IMR-90 (cell line): ENCODE results near the gene MRTO4. TPM values are rescaled to one million over a fixed set of nuclear protein-coding genes. Genes with fewer than 3 reads are reported as not detected.
A peak's percentile ranks its signal among the peaks of the same experiment; 100 is the strongest.

Source experiments
- ATAC-seq: fragments of 200-7000 bp; cut with Tn5 transposase; 2 replicates; pipeline ENCODE4 v1.9.1; 2020; ENCODE audit warnings: low read depth, mild to moderate bottlenecking, moderate library complexity
- BruUV-seq: library from RNA; stranded (reverse); fragments of 400-500 nt; replicated peaks from 2 replicates; lab custom pipeline; 2021; lab: Mats Ljungman, UMichigan
- CTCF ChIA-PET: fragments of 300-600 bp; formaldehyde crosslinking; extraction: SDS; loops from one replicate; lab custom pipeline; 2021; ENCODE audit warnings: antibody characterized with exemption; lab: Yijun Ruan, JAX
- POLR2A ChIA-PET: fragments of 300-600 bp; sonication (Branson Sonifier 250); formaldehyde crosslinking; loops from one replicate; lab custom pipeline; 2022; ENCODE audit warnings: antibody characterized with exemption; ENCODE audit not compliant: unreplicated experiment; lab: Charles Lee
- DNase-seq: peaks from one replicate; pipeline ENCODE4 v3.0.0; 2013
- H2AFZ ChIP-seq: replicated peaks from 2 replicates; pipeline ENCODE3; 2013; ENCODE audit warnings: low read length, mild to moderate bottlenecking; ENCODE audit not compliant: poor library complexity
- H2AK5ac ChIP-seq: 2 replicates; pipeline ENCODE4 v1.6.1; 2013; ENCODE audit warnings: low read depth, low read length, inconsistent platforms
- H2AK9ac ChIP-seq: replicated peaks from 2 replicates; pipeline ENCODE3; 2013; ENCODE audit warnings: mild to moderate bottlenecking, low read depth, low read length, moderate library complexity; ENCODE audit not compliant: poor library complexity
- H2BK120ac ChIP-seq: 2 replicates; pipeline ENCODE4 v1.6.1; 2013; ENCODE audit warnings: low read depth, low read length, inconsistent platforms
- H2BK15ac ChIP-seq: 3 replicates; pipeline ENCODE4 v1.6.1; 2013; ENCODE audit warnings: low read depth, low read length, inconsistent platforms
- H2BK20ac ChIP-seq: 2 replicates; pipeline ENCODE4 v1.6.1; 2013; ENCODE audit warnings: low read depth, mild to moderate bottlenecking, inconsistent platforms, low read length, moderate library complexity
- H2BK5ac ChIP-seq: 2 replicates; pipeline ENCODE4 v1.6.1; 2013; ENCODE audit warnings: mild to moderate bottlenecking, low read depth, low read length, inconsistent platforms; ENCODE audit not compliant: poor library complexity, severe bottlenecking
- H3K14ac ChIP-seq: replicated peaks from 2 replicates; pipeline ENCODE4 v1.6.1; 2013; ENCODE audit warnings: low read depth, low read length, inconsistent platforms
- H3K18ac ChIP-seq: 2 replicates; pipeline ENCODE4 v1.6.1; 2013; ENCODE audit warnings: low read depth, low read length, control low read depth
- H3K23ac ChIP-seq: 2 replicates; pipeline ENCODE4 v1.6.1; 2013; ENCODE audit warnings: low read depth, low read length, inconsistent platforms
- H3K27ac ChIP-seq: 2 replicates; pipeline ENCODE4 v1.5.1; 2013; ENCODE audit warnings: mild to moderate bottlenecking, control low read depth, low read length; ENCODE audit not compliant: insufficient read depth
- H3K27me3 ChIP-seq: 2 replicates; pipeline ENCODE4 v1.6.1; 2013; ENCODE audit warnings: low read length; ENCODE audit not compliant: control insufficient read depth, insufficient read depth
- H3K36me3 ChIP-seq: 2 replicates; pipeline ENCODE4 v1.6.1; 2013; ENCODE audit warnings: low read length, mixed read lengths; ENCODE audit not compliant: control insufficient read depth, insufficient read depth
- H3K4ac ChIP-seq: 2 replicates; pipeline ENCODE4 v1.6.1; 2013; ENCODE audit warnings: low read depth, low read length, inconsistent platforms
- H3K4me1 ChIP-seq: 2 replicates; pipeline ENCODE4 v1.6.1; 2013; ENCODE audit warnings: low read length, mixed read lengths; ENCODE audit not compliant: control insufficient read depth, insufficient read depth
- H3K4me2 ChIP-seq: 2 replicates; pipeline ENCODE4 v1.6.1; 2013; ENCODE audit warnings: low read depth, mild to moderate bottlenecking, control low read depth, low read length, moderate library complexity
- H3K4me3 ChIP-seq: 2 replicates; pipeline ENCODE4 v1.5.1; 2013; ENCODE audit warnings: low read depth, mild to moderate bottlenecking, control low read depth, low read length, moderate library complexity; ENCODE audit not compliant: insufficient read depth
- H3K56ac ChIP-seq: 2 replicates; pipeline ENCODE4 v1.6.1; 2013; ENCODE audit warnings: low read length, inconsistent platforms; ENCODE audit not compliant: insufficient read depth; ENCODE audit errors: extremely low read depth
- H3K79me1 ChIP-seq, 2 experiments: 2 replicates each; pipeline ENCODE4 v1.6.1; 2013; ENCODE audit warnings: low read length in 2 of 2, inconsistent platforms in 1 of 2, low read depth in 1 of 2
- H3K9ac ChIP-seq: 2 replicates; pipeline ENCODE4 v1.6.1; 2013; ENCODE audit warnings: low read depth, low read length, control low read depth
- H3K9me1 ChIP-seq: 2 replicates; pipeline ENCODE4 v1.6.1; 2013; ENCODE audit warnings: low read length, inconsistent platforms; ENCODE audit not compliant: insufficient read depth
- H3K9me3 ChIP-seq: 2 replicates; pipeline ENCODE4 v1.6.1; 2013; ENCODE audit warnings: low read length; ENCODE audit not compliant: control insufficient read depth, insufficient read depth
- H4K20me1 ChIP-seq: 2 replicates; pipeline ENCODE4 v1.6.1; 2013; ENCODE audit warnings: low read length, inconsistent platforms; ENCODE audit not compliant: insufficient read depth
- H4K5ac ChIP-seq: 2 replicates; pipeline ENCODE4 v1.6.1; 2013; ENCODE audit warnings: mild to moderate bottlenecking, low read depth, low read length, control low read depth
- H4K8ac ChIP-seq, 2 experiments: 2 replicates each; pipeline ENCODE4 v1.6.1; 2013; ENCODE audit warnings: low read depth in 2 of 2, low read length in 2 of 2, control low read depth in 1 of 2, inconsistent platforms in 1 of 2
- H4K91ac ChIP-seq: 2 replicates; pipeline ENCODE4 v1.6.1; 2013; ENCODE audit warnings: low read depth, low read length, inconsistent platforms; ENCODE audit not compliant: insufficient read depth
- BHLHE40 ChIP-seq: fragments of 150-350 bp; IDR thresholded peaks from 2 replicates; pipeline ENCODE4 v1.6.1; 2016; ENCODE audit warnings: mild to moderate bottlenecking, low read depth, low read length
- CEBPB ChIP-seq: IDR thresholded peaks from 2 replicates; pipeline ENCODE4 v1.6.1; 2012; ENCODE audit warnings: low read depth, low read length, improper control_type of control experiment
- CHD1 ChIP-seq: IDR thresholded peaks from 2 replicates; pipeline ENCODE4 v1.6.1; 2012; ENCODE audit warnings: low read depth, low read length, improper control_type of control experiment
- FOS ChIP-seq: fragments of 150-350 bp; IDR thresholded peaks from 2 replicates; pipeline ENCODE4 v1.6.1; 2016; ENCODE audit warnings: low read depth, low read length
- MAFK ChIP-seq: IDR thresholded peaks from 2 replicates; pipeline ENCODE4 v1.6.1; 2012; ENCODE audit warnings: low read depth, low read length, improper control_type of control experiment
- MAZ ChIP-seq: IDR thresholded peaks from 2 replicates; pipeline ENCODE4 v1.6.1; 2012; ENCODE audit warnings: low read depth, mild to moderate bottlenecking, low read length, improper control_type of control experiment, moderate library complexity, borderline replicate concordance
- MXI1 ChIP-seq: IDR thresholded peaks from 2 replicates; pipeline ENCODE4 v1.6.1; 2012; ENCODE audit warnings: low read depth, mild to moderate bottlenecking, low read length, moderate library complexity, borderline replicate concordance
- POLR2A ChIP-seq: IDR thresholded peaks from 2 replicates; pipeline ENCODE4 v1.6.1; 2012; ENCODE audit warnings: mild to moderate bottlenecking, low read depth, low read length
- RCOR1 ChIP-seq: IDR thresholded peaks from 2 replicates; pipeline ENCODE4 v1.6.1; 2012; ENCODE audit warnings: mild to moderate bottlenecking, low read length, improper control_type of control experiment; ENCODE audit not compliant: insufficient replicate concordance
- WGBS, 2 experiments: methylation state at CpG; one replicate each; pipeline versions ENCODE4 v1.1.5 to v1.1.7; 2013; ENCODE audit warnings: missing lambda C conversion rate in 2 of 2; ENCODE audit not compliant: insufficient read length in 1 of 2; ENCODE audit errors: extremely low coverage in 2 of 2; 5-methylcytosine and 5-hydroxymethylcytosine counted together
- dilution Hi-C: fragments of 300-500 bp; cut with HindIII; formaldehyde crosslinking; loops from one replicate; pipeline ENCODE4 v1.14.3; 2018; ENCODE audit warnings: low sequenced_read_pairs; ENCODE audit not compliant: unreplicated experiment
- in situ Hi-C: fragments of 300-500 bp; cut with MboI; formaldehyde crosslinking; loops from 3 replicates; pipeline ENCODE4 v1.14.3; 2019; ENCODE audit warnings: low sequenced_read_pairs, inconsistent platforms, mixed read lengths
- intact Hi-C: fragments of 100-400 bp; cut with micrococcal nuclease; formaldehyde crosslinking; loops from 2 replicates; pipeline ENCODE4 v1.10.0; 2022
- polyA plus RNA-seq, 3 experiments: library from polyadenylated mRNA; depleted of rRNA; stranded (reverse); fragments of >200 nt; gene quantifications; 2 replicates each; pipeline ENCODE4 v1.2.3, GENCODE V29; 2012; ENCODE audit warnings: low replicate concordance in 1 of 3
- total RNA-seq: library from RNA; depleted of rRNA; stranded (reverse); fragments of >200 nt; gene quantifications from 2 replicates; pipeline ENCODE4 v1.2.3, GENCODE V29; 2012
- TF ChIP-seq, protein P1 (sequence below): conservative IDR thresholded peaks from 2 replicates; pipeline ENCODE4 v1.5.1; 2012; ENCODE audit warnings: mild to moderate bottlenecking, low read depth, low read length, improper control_type of control experiment
- TF ChIP-seq, protein P2 (sequence below): fragments of 150-350 bp; IDR thresholded peaks from 2 replicates; pipeline ENCODE4 v1.6.1; 2017; ENCODE audit warnings: mild to moderate bottlenecking, antibody characterized with exemption, low read length, low read depth

MRTO4 gene
- total and polyA plus RNA-seq, 2 of the 4 experiments (the other 2 are of a cell fraction) = 48.0 to 58.1 TPM

DNA sequence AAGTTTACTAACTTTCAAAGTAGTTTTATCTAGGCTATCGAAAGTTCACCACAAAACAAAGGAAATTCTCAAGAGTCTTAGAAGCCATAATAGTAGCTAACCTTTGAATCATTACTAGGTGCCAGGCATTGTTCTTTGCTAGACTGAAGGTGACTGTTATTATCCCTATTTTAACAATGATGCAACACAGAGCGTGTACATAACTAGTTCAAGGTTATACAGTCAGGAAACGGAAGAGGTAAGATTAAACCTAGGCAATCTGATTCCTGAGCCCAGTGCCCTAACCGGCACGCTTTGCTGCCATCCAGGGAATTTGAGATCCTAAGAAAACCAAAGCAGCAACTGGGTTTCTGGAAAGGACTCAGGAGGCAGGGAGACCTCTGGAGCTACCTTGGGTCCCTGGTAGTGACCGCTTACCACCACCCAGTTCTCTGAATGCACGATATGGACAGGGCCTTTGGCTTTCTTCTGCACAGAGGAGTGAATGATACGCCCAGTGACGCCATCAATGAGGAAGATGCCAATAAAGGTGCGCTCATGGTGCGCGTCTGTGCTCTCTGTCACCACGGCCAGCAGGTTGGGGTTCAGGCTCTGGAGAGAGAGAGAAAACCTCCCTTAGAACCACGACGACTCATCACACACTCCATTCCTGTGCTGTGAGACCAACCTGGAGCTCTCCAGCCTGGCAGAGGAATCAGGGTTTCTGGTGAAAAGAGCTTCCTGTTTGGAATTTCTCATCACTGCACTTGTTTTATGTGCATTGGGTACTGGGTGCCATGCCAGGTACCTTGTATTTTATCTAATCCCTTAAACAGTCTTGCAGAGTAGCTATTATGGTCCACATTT lies 28.4 kb upstream of the MRTO4 start:
- Histone ChIP-seq H4K5ac (no peak overlapping the region), H2AK5ac (no peak overlapping the region), H2AFZ (no peak overlapping the region), H2BK5ac (no peak overlapping the region), H3K79me1 (peaks cover 31 to 33% of the 10 kb centered on the region in 2 experiments), H3K14ac (no peak overlapping the region), H2BK15ac (no peak overlapping the region), H2AK9ac (no peak overlapping the region), H4K20me1 (peaks cover 9% of the 10 kb centered on the region; the same call in 1 of the 2 replicates), H3K9me3 (no peaks in the 10 kb centered on the region), H3K36me3 (peaks cover 61% of the 10 kb centered on the region), H3K4ac (no peak overlapping the region), H3K56ac (no peak overlapping the region), H3K18ac (no peak overlapping the region), H3K9me1 (peaks cover 4% of the 10 kb centered on the region; the same call in 1 of the 2 replicates), H2BK120ac (no peak overlapping the region), H3K4me2 (no peak overlapping the region), H3K9ac (no peak overlapping the region), H3K27ac (no peak overlapping the region), H4K91ac (no peak overlapping the region), H3K23ac (no peak overlapping the region), H3K4me1 (peaks cover 2% of the 10 kb centered on the region; the same call in 1 of the 2 replicates), H2BK20ac (no peak overlapping the region), H3K27me3 (no peaks in the 10 kb centered on the region), H3K4me3 (no peak overlapping the region), H4K8ac (no peak overlapping the region)
- in situ Hi-C loops = no loop called here
- TF ChIP-seq BHLHE40 = no peak
- TF ChIP-seq MAFK = no peak
- no peak for TF ChIP-seq RCOR1
- TF ChIP-seq CEBPB = no peak
- TF ChIP-seq MXI1 = no peak
- TF ChIP-seq, protein P1, sequence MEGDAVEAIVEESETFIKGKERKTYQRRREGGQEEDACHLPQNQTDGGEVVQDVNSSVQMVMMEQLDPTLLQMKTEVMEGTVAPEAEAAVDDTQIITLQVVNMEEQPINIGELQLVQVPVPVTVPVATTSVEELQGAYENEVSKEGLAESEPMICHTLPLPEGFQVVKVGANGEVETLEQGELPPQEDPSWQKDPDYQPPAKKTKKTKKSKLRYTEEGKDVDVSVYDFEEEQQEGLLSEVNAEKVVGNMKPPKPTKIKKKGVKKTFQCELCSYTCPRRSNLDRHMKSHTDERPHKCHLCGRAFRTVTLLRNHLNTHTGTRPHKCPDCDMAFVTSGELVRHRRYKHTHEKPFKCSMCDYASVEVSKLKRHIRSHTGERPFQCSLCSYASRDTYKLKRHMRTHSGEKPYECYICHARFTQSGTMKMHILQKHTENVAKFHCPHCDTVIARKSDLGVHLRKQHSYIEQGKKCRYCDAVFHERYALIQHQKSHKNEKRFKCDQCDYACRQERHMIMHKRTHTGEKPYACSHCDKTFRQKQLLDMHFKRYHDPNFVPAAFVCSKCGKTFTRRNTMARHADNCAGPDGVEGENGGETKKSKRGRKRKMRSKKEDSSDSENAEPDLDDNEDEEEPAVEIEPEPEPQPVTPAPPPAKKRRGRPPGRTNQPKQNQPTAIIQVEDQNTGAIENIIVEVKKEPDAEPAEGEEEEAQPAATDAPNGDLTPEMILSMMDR = no peak
- no peak for TF ChIP-seq MAZ
- TF ChIP-seq, protein P2, sequence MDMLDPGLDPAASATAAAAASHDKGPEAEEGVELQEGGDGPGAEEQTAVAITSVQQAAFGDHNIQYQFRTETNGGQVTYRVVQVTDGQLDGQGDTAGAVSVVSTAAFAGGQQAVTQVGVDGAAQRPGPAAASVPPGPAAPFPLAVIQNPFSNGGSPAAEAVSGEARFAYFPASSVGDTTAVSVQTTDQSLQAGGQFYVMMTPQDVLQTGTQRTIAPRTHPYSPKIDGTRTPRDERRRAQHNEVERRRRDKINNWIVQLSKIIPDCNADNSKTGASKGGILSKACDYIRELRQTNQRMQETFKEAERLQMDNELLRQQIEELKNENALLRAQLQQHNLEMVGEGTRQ = no peak
- no peak for TF ChIP-seq FOS
- no peak for TF ChIP-seq CHD1
- no peak for TF ChIP-seq POLR2A
- DNase-seq (peak; percentile 71), ATAC-seq (peak; percentile 44; the same call in 1 of the 2 replicates)
- dilution Hi-C loops = no loop called here
- intact Hi-C loops = no loop called here
- WGBS, 2 experiments = 83% methylated on average over 6 of the region's 15 CpGs; no CpG with 5 or more reads in 1 of the 2 experiments
- ChIA-PET CTCF (interaction anchor here (1.1 kb wide), 1 partner anchor 12 kb away, joined by 3 read pairs; no protein-coding TSS in a partner anchor), POLR2A (no interaction called here)
- no TSS peak for BruUV-seq
